HepG2 (cell line): ENCODE results near the gene STYXL1. TPM values are rescaled to one million over a fixed set of nuclear protein-coding genes. Genes with fewer than 3 reads are reported as not detected.

Experiments
- CSRNP1 ChIP-seq: sonication (generic); formaldehyde crosslinking; IDR thresholded peaks from 2 replicates; pipeline ENCODE4 v1.8.1; 2023; ENCODE audit warnings: mild to moderate bottlenecking, missing genetic modification reagents
- EP300 ChIP-seq, 3 experiments: sonication (generic) in 1 of 3; formaldehyde crosslinking in 1 of 3; IDR thresholded peaks; 2 replicates each; pipeline versions ENCODE4 v1.5.1 to v1.6.1; 2011 to 2020; ENCODE audit warnings: low read depth in 2 of 3, low read length in 2 of 3, borderline replicate concordance in 1 of 3, improper control_type of control experiment in 1 of 3, mild to moderate bottlenecking in 1 of 3, missing genetic modification reagents in 1 of 3, moderate library complexity in 1 of 3
- FUBP1 ChIP-seq: sonication (generic); formaldehyde crosslinking; IDR thresholded peaks from 2 replicates; pipeline ENCODE4 v1.5.1; 2020; ENCODE audit warnings: missing genetic modification reagents, mild to moderate bottlenecking, borderline replicate concordance
- MAZ ChIP-seq, 2 experiments: sonication (generic) in 1 of 2; formaldehyde crosslinking in 1 of 2; IDR thresholded peaks; 2 replicates each; pipeline versions ENCODE4 v1.5.0 to v1.6.1; 2012 to 2020; ENCODE audit warnings: low read depth in 2 of 2, mild to moderate bottlenecking in 2 of 2, borderline replicate concordance in 1 of 2, improper control_type of control experiment in 1 of 2, low read length in 1 of 2, missing genetic modification reagents in 1 of 2, moderate library complexity in 1 of 2
- MXD1 ChIP-seq: sonication (generic); formaldehyde crosslinking; IDR thresholded peaks from 2 replicates; pipeline ENCODE4 v1.4.0; 2020; ENCODE audit warnings: mild to moderate bottlenecking, missing genetic modification reagents
- PTBP1 ChIP-seq: fragments of 200-400 bp; formaldehyde crosslinking; IDR thresholded peaks from 2 replicates; pipeline ENCODE4 v1.6.1; 2018; ENCODE audit warnings: low read length, low read depth; ENCODE audit not compliant: poor library complexity, severe bottlenecking
- ZKSCAN1 ChIP-seq: fragments of 150-350 bp; IDR thresholded peaks from 2 replicates; pipeline ENCODE4 v1.6.1; 2014; ENCODE audit warnings: low read length
- ZNF367 ChIP-seq: sonication (generic); formaldehyde crosslinking; IDR thresholded peaks from 2 replicates; pipeline ENCODE4 v1.4.0; 2020; ENCODE audit warnings: missing genetic modification reagents, borderline replicate concordance
- ZNF569 ChIP-seq: sonication (generic); formaldehyde crosslinking; IDR thresholded peaks from 2 replicates; pipeline ENCODE4 v1.5.0; 2020; ENCODE audit warnings: mild to moderate bottlenecking, missing genetic modification reagents, moderate library complexity, borderline replicate concordance
- ZNF75D ChIP-seq: sonication (generic); formaldehyde crosslinking; IDR thresholded peaks from 2 replicates; pipeline ENCODE4 v1.8.1; 2023; ENCODE audit warnings: missing genetic modification reagents, mild to moderate bottlenecking, borderline replicate concordance
- ZNF775 ChIP-seq: sonication (generic); formaldehyde crosslinking; IDR thresholded peaks from 2 replicates; pipeline ENCODE4 v1.4.0; 2020; ENCODE audit warnings: missing genetic modification reagents, mild to moderate bottlenecking, moderate library complexity, borderline replicate concordance
- polyA plus RNA-seq, 8 experiments: library from polyadenylated mRNA; depleted of rRNA in 3 of 8; stranded (reverse) in 7 of 8; unstranded in 1 of 8; fragments of >200 nt; fragmentation: Illumina TruSeq in 4 of 8; extraction: Trizol in 4 of 8; gene quantifications; 2 replicates each; pipeline versions ENCODE4 v1.2.1 to v1.2.3, GENCODE V29; 2011 to 2016; ENCODE audit warnings: low read depth in 4 of 8, missing spikeins in 1 of 8, mixed read lengths in 1 of 8; ENCODE audit not compliant: insufficient read depth in 1 of 8
- total RNA-seq, 5 experiments: library from RNA; depleted of rRNA; stranded (reverse); fragments of >200 nt; fragmentation: Illumina TruSeq; extraction: Trizol; gene quantifications; 2 replicates each; pipeline ENCODE4 v1.2.3, GENCODE V29; 2016; ENCODE audit warnings: low read depth in 1 of 5

Gene STYXL1
- total and polyA plus RNA-seq, 2 of the 13 experiments (the other 11 are each of a cell fraction or from before 2014, with no cell fraction given) = 23.9 to 38.3 TPM

GRCh38 chr7:75953931-75954330 lies 93.9 kb downstream of the STYXL1 start (continued):
- TF ChIP-seq MXD1 (CRISPR knock-in tag) (no peak), ZNF569 (CRISPR knock-in tag) (no peak), MAZ (IDR thresholded peaks at IDR 0.05; ENCODE audit: borderline replicate concordance, low read depth, low read length) (no peak), MAZ (CRISPR knock-in tag; IDR thresholded peaks at IDR 0.05; ENCODE audit: low read depth) (no peak), ZNF775 (CRISPR knock-in tag) (no peak), ZKSCAN1 (no peak), CSRNP1 (CRISPR knock-in tag) (no peak), ZNF75D (CRISPR knock-in tag) (no peak), PTBP1 (no peak), FUBP1 (CRISPR knock-in tag) (no peak), ZNF367 (CRISPR knock-in tag) (no peak), EP300 (IDR thresholded peaks at IDR 0.05; ENCODE audit: low read depth in 2 of 2, low read length in 2 of 2) (no peak), EP300 (CRISPR knock-in tag; IDR thresholded peaks at IDR 0.05; ENCODE audit: borderline replicate concordance) (no peak)
